SH-SY5Y (cell line): Measurements from ENCODE around the gene PCDHGA1.

Source experiments
- GATA2 ChIP-seq: IDR thresholded peaks from 2 replicates; pipeline ENCODE4 v1.6.1; 2011; ENCODE audit warnings: mild to moderate bottlenecking, low read depth, low read length
- GATA3 ChIP-seq: IDR thresholded peaks from 2 replicates; pipeline ENCODE4 v1.6.1; 2011; ENCODE audit warnings: low read depth, mild to moderate bottlenecking, low read length, moderate library complexity

DNA sequence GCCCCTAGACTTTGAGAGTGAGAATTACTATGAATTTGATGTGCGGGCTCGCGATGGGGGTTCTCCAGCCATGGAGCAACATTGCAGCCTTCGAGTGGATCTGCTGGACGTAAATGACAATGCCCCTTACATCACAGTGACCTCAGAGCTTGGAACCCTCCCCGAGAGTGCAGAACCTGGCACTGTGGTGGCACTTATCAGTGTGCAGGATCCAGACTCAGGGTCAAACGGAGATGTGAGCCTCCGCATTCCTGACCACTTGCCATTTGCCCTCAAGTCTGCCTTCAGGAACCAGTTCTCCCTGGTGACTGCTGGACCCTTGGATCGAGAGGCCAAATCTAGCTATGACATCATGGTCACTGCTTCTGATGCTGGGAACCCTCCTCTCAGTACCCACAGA is 155.8 kb downstream of the PCDHGA1 start:
- TF ChIP-seq GATA2, result no peak
- no peak for TF ChIP-seq GATA3
